Measurements from ENCODE around the gene SGCE. TPM values are rescaled to one million over a fixed set of nuclear protein-coding genes. Genes with fewer than 3 reads are reported as not detected.

Gene SGCE
- total and polyA plus RNA-seq, 4 donors = 42.2 to 105 (median 78.4) TPM

DNA sequence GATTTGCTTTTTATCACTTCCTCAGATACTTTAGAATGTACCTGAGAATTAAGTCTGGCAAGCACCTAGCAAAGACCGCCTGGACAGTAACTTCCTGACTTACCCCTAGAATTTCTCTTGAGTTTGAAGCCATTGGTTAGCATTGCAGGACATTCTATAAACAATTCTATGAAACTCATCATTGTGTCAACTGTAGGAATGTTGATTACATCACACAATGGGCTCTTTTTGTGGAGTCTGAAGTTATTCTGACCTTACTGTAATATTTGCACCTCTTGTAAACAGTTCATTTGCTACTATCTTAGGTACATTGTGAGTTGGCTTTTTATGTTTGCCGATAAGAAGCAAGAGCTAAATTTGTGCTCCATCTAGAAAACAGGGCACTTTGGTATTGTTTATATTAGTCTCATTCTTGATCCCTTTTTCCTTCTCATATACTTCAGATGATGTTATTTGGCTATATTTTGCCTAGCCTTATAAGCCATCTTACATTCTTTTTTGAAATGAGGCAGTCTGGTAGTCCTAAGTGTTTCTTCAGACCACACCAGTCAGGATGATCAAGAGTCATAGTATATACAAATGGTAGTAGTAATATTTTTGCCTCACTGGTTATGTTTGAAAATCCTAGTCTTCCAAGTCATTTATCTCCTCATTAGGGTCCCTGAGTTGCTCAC, 94.0 kb downstream of the SGCE start:
- H3K36me3 ChIP-seq (ENCODE audit: control insufficient read depth in 1 of 2, insufficient read depth in 2 of 2, low read length in 1 of 2) = no peaks in the 10 kb centered on the region
- no peak overlapping the region for H3K4me3 ChIP-seq (ENCODE audit: low read length in 2 of 2)
- DNase-seq = no peak
- intact Hi-C loops (cut with DNase I) = no loop called here
- ATAC-seq (ENCODE audit: low FRiP score) = no peak
- 87 to 88% methylated on average over 2 of the region's 2 CpGs for whole genome bisulfite sequencing, 2 donors
- no peaks in the 10 kb centered on the region for H3K9me3 ChIP-seq (ENCODE audit: control insufficient read depth, low read length)
- H3K27me3 ChIP-seq (ENCODE audit: control insufficient read depth in 1 of 2, insufficient read depth in 2 of 2, low read length in 1 of 2) = no peaks in the 10 kb centered on the region
- no peak overlapping the region for H3K27ac ChIP-seq (ENCODE audit: low read depth in 1 of 2, low read length in 2 of 2)
- H3K4me1 ChIP-seq (ENCODE audit: control insufficient read depth in 1 of 2, insufficient read depth in 2 of 2, low read length in 2 of 2) = no peaks in the 10 kb centered on the region

DNA sequence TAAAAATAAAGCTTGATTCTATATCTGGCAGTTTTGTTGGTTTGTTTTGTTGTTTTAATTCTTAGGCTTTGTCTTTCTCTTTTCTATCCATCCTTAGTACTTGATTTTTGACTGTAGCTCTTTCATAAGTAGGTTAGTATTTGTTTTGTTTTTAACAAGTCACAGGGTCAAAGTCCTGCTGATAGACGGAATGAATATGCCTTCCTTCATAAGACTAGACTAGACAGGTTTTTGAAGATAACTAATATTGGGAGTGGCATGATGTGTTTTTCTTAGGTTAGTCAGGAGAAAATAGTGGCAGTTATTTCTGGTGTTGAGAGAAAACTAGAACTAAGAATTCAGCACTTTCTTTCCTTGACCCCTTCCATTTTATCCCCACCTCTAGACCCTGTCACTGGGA, 96.0 kb downstream of the SGCE start:
- Histone ChIP-seq H3K27me3 (ENCODE audit: control insufficient read depth in 1 of 2, insufficient read depth in 2 of 2, low read length in 1 of 2) (no peaks in the 10 kb centered on the region), H3K27ac (ENCODE audit: low read depth in 1 of 2, low read length in 2 of 2) (no peak overlapping the region), H3K9me3 (ENCODE audit: control insufficient read depth, low read length) (no peaks in the 10 kb centered on the region), H3K4me1 (ENCODE audit: control insufficient read depth in 1 of 2, insufficient read depth in 2 of 2, low read length in 2 of 2) (no peaks in the 10 kb centered on the region), H3K36me3 (ENCODE audit: control insufficient read depth in 1 of 2, insufficient read depth in 2 of 2, low read length in 1 of 2) (no peaks in the 10 kb centered on the region), H3K4me3 (ENCODE audit: low read length in 2 of 2) (no peak overlapping the region)
- ATAC-seq (ENCODE audit: low FRiP score) = no peak
- DNase-seq = no peak
- intact Hi-C loops (cut with DNase I) = no loop called here
- WGBS, 2 donors = 74 to 82% methylated on average over 1 of the region's 1 CpG

DNA sequence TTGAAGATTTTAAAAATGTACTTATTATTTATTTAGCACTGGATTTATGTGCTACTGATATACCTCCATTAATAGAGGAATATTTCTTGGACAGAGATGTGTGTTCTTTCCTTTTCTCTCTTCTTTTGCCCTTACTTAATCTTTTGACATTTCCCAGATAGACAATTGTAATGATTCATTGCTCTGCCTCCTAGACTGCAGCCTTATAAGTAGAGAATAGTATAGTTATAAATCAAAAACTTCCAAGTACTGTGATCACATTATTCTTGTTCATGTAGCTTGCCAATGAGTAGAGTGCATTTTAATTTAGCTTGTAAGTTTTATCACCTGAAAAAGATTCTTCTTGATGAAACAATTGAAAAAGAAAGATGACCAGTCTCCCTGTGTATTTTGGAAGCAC, 98.7 kb downstream of the SGCE start:
- DNase-seq = no peak
- no peaks in the 10 kb centered on the region for H3K36me3 ChIP-seq (ENCODE audit: control insufficient read depth in 1 of 2, insufficient read depth in 2 of 2, low read length in 1 of 2)
- intact Hi-C loops (cut with DNase I) = no loop called here

DNA sequence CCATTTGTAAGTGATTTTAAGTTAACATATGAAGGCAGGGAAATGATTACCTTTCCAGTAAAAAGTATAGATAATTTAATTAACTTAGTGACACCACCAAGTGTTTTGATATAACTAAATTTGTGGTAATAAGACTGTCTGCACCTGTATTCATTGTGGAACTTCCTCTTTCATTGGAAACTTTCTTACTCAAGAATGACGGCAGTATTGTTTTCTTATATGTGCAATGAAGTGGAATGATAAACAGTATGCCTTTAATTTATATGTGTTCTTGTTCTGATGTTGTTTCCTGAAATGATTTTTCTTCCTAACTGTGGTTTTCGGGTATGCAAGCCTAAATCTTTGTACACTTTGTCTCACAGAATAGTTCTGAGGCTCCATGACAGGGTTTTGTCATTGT, 99.9 kb downstream of the SGCE start:
- Histone ChIP-seq H3K36me3 (ENCODE audit: control insufficient read depth in 1 of 2, insufficient read depth in 2 of 2, low read length in 1 of 2) (no peaks in the 10 kb centered on the region), H3K4me1 (ENCODE audit: control insufficient read depth in 1 of 2, insufficient read depth in 2 of 2, low read length in 2 of 2) (no peaks in the 10 kb centered on the region), H3K27ac (ENCODE audit: low read depth in 1 of 2, low read length in 2 of 2) (no peak overlapping the region), H3K4me3 (ENCODE audit: low read length in 2 of 2) (no peak overlapping the region), H3K9me3 (ENCODE audit: control insufficient read depth, low read length) (no peaks in the 10 kb centered on the region), H3K27me3 (ENCODE audit: control insufficient read depth in 1 of 2, insufficient read depth in 2 of 2, low read length in 1 of 2) (no peaks in the 10 kb centered on the region)
- DNase-seq (no peak), ATAC-seq (ENCODE audit: low FRiP score) (no peak)
- 79 to 83% methylated on average over 2 of the region's 2 CpGs for WGBS, 2 donors
- intact Hi-C loops (cut with DNase I) = no loop called here

More for the DNA sequence above, 98.7 kb downstream of the SGCE start:
- Histone ChIP-seq H3K9me3 (ENCODE audit: control insufficient read depth, low read length) (no peaks in the 10 kb centered on the region), H3K27ac (ENCODE audit: low read depth in 1 of 2, low read length in 2 of 2) (no peak overlapping the region), H3K4me3 (ENCODE audit: low read length in 2 of 2) (no peak overlapping the region), H3K4me1 (ENCODE audit: control insufficient read depth in 1 of 2, insufficient read depth in 2 of 2, low read length in 2 of 2) (no peaks in the 10 kb centered on the region), H3K27me3 (ENCODE audit: control insufficient read depth in 1 of 2, insufficient read depth in 2 of 2, low read length in 1 of 2) (no peaks in the 10 kb centered on the region)
- ATAC-seq (ENCODE audit: low FRiP score) = no peak

DNA sequence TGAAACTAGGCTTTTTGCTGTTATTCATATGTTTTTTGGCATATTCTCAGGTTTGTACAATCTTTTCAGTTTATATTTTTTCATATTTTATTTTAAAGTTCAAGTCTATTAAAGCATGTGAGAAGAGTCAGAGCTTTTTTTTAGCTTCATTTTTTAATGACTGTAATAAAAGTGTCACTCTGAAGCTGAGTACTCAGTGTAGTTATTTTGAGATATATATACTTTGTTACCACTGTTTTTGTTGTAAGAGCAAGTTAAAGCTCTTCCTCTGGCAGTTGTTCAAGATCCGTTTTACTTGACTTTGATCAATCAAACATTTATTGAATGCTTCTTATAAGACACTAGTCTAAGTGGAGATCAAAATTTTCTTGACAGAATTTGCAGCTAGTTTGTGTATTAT, 108.8 kb downstream of the SGCE start:
- Histone ChIP-seq H3K36me3 (ENCODE audit: control insufficient read depth in 1 of 2, insufficient read depth in 2 of 2, low read length in 1 of 2) (no peaks in the 10 kb centered on the region), H3K9me3 (ENCODE audit: control insufficient read depth, low read length) (no peaks in the 10 kb centered on the region), H3K27me3 (ENCODE audit: control insufficient read depth in 1 of 2, insufficient read depth in 2 of 2, low read length in 1 of 2) (no peaks in the 10 kb centered on the region), H3K4me3 (ENCODE audit: low read length in 2 of 2) (no peak overlapping the region), H3K27ac (ENCODE audit: low read depth in 1 of 2, low read length in 2 of 2) (no peak overlapping the region), H3K4me1 (ENCODE audit: control insufficient read depth in 1 of 2, insufficient read depth in 2 of 2, low read length in 2 of 2) (no peaks in the 10 kb centered on the region)
- no peak for ATAC-seq (ENCODE audit: low FRiP score)
- no peak for DNase-seq
- WGBS, 2 donors = 26 to 51% methylated on average over 1 of the region's 1 CpG
- intact Hi-C loops (cut with DNase I) = no loop called here

DNA sequence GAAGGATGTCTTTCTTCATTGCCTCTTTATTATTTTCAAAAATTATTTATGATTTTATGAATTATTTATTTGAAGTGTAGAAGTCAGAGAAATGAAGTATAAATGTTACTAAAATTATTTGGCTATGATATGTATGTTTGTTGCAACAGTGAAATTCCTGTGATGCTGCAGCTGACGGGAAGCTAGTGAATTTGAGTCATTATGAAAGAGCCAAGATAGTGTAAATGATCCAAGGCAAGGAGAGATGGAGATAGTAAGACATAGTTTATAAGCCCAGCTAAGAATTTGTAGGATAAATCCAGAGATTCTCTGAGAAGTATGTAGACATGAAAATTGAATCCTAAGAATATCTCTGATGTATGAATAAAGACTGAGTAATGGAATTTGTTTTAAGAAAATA, 115.5 kb downstream of the SGCE start:
- Histone ChIP-seq H3K27ac (ENCODE audit: low read depth in 1 of 2, low read length in 2 of 2) (no peak overlapping the region), H3K9me3 (ENCODE audit: control insufficient read depth, low read length) (no peaks in the 10 kb centered on the region), H3K36me3 (ENCODE audit: control insufficient read depth in 1 of 2, insufficient read depth in 2 of 2, low read length in 1 of 2) (no peaks in the 10 kb centered on the region), H3K27me3 (ENCODE audit: control insufficient read depth in 1 of 2, insufficient read depth in 2 of 2, low read length in 1 of 2) (no peaks in the 10 kb centered on the region), H3K4me3 (ENCODE audit: low read length in 2 of 2) (no peak overlapping the region), H3K4me1 (ENCODE audit: control insufficient read depth in 1 of 2, insufficient read depth in 2 of 2, low read length in 2 of 2) (no peaks in the 10 kb centered on the region)
- 76 to 88% methylated on average over 1 of the region's 1 CpG for WGBS, 2 donors
- no peak for DNase-seq
- intact Hi-C loops (cut with DNase I) = no loop called here
- no peak for ATAC-seq (ENCODE audit: low FRiP score)

Other genes starting within 250 kb of the SGCE start
- 10 to 100 TPM; 17.1 to 25.2 TPM for gene CASD1, start 146.3 kb downstream of the SGCE start, total RNA-seq
- gene CASD1, start 146.3 kb downstream of the SGCE start, polyA plus RNA-seq = 10 to 100 TPM in 1 of 2 donors, 1 to 10 TPM in 1; 9.5 to 13.3 TPM